HG03103 (cell line): Measurements from ENCODE around the gene GDPD4.

ENCODE experiments used
- ATAC-seq: cut with Tn5 transposase; IDR thresholded peaks from one replicate; pipeline ENCODE4 v1.9.1; 2021; ENCODE audit warnings: low read depth; ENCODE audit not compliant: unreplicated experiment

The GDPD4 gene

GRCh38 chr11:77249427-77249826 lies 52.1 kb downstream of the GDPD4 start:
- ATAC-seq, result no peak

- no peak for ATAC-seq
These were observed 57.0 kb downstream of the GDPD4 start for GRCh38 chr11:77244277-77245027.

- no peak for ATAC-seq
These were observed 64.6 kb downstream of the GDPD4 start for GRCh38 chr11:77236901-77237300.

GRCh38 chr11:77233011-77233410 lies 68.5 kb downstream of the GDPD4 start:
- ATAC-seq, result no peak

- no peak for ATAC-seq
These were observed 69.2 kb downstream of the GDPD4 start for GRCh38 chr11:77232242-77232641.

GRCh38 chr11:77231800-77232199 lies 69.7 kb downstream of the GDPD4 start:
- ATAC-seq, result no peak

- ATAC-seq, result no peak
These were observed 70.4 kb downstream of the GDPD4 start for GRCh38 chr11:77230878-77231605.

- no peak for ATAC-seq
These were observed 77.7 kb downstream of the GDPD4 start for GRCh38 chr11:77223797-77224196.

- no peak for ATAC-seq
These were observed 84.3 kb downstream of the GDPD4 start for GRCh38 chr11:77217156-77217555.

- no peak for ATAC-seq
These were observed 86.4 kb downstream of the GDPD4 start for GRCh38 chr11:77215106-77215505.

- no peak for ATAC-seq
These were observed 86.9 kb downstream of the GDPD4 start for GRCh38 chr11:77214557-77214956.

GRCh38 chr11:77213589-77214428 lies 87.7 kb downstream of the GDPD4 start:
- ATAC-seq, result no peak

GRCh38 chr11:77213029-77213579 lies 88.4 kb downstream of the GDPD4 start:
- ATAC-seq, result no peak

GRCh38 chr11:77212314-77213007 lies 89.0 kb downstream of the GDPD4 start:
- no peak for ATAC-seq

- no peak for ATAC-seq
These were observed 89.8 kb downstream of the GDPD4 start for GRCh38 chr11:77211594-77212251.

- no peak for ATAC-seq
These were observed 90.4 kb downstream of the GDPD4 start for GRCh38 chr11:77211040-77211451.

GRCh38 chr11:77209663-77210062 lies 91.8 kb downstream of the GDPD4 start:
- ATAC-seq, result no peak

GRCh38 chr11:77208535-77208934 lies 93.0 kb downstream of the GDPD4 start:
- no peak for ATAC-seq

- ATAC-seq, result no peak
These were observed 93.7 kb downstream of the GDPD4 start for GRCh38 chr11:77207618-77208313.
